Measurements from ENCODE around the gene MYO5C.

The MYO5C gene

DNA sequence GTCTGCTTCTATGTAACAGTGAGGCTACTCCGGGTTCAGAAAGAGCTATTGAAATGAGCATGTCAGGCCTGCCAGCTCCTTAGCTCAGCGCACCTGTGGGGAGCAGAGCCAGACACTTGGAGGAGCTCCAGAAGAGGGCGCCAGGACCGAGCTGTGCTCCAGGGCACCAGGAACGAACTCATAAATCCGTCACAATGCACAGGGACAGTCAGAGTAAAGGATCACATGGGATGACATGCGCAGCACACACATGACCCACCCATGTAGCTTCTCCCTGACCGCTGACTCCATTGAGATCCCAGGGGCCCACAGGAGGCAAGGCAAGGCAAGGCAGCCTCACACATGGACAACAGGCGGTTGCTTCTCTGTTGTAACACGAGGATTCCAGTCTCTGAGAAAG, 78.4 kb downstream of the MYO5C start:
- DNase-seq (ENCODE audit: low read depth in 2 of 2): no peak

DNA sequence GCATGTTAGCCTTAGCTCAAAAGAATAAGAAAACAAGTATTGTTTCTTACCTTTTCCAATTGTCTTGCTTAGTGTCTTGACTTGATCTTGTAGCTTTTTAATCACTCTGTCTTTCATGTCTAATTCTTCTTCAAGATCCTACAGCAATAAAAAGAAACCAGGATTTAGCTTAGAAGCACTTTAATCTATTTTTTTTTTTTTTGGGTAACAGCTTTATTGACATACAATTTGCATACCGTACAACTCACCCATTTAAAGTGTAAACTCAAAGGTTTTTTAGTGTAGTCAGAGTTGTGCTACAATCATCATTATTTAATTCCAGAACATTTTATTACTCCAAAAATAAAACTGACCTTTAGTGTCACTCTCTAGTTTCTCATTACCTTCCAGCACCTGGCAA, 81.1 kb downstream of the MYO5C start:
- no peak for DNase-seq (ENCODE audit: low read depth in 2 of 2)

DNA sequence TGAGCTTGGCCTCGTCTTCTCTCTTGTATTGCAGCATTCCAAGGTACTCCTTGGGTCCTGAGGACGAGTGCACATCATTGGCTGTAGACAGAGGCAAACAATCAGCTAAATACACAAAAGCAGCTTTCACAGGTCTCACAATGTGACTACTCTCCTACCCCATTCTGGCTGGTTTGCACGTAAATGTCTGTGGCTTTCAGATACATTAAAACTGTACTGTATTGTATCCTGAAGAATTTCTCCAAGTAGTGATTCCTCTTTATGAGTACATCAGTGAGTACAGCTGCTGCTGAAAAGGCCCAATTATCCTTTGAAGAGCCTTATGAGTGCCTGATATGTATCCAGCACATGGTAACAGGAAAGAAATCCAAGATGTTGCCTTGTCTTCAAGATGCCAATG, 82.4 kb downstream of the MYO5C start:
- no peak for DNase-seq (ENCODE audit: low read depth in 2 of 2)

- DNase-seq (ENCODE audit: low read depth in 2 of 2): peak; percentile 34 to 39
Measured at GRCh38 chr15:52208306-52208946, 87.2 kb downstream of the MYO5C start.

GRCh38 chr15:52207191-52207590, 88.4 kb downstream of the MYO5C start:
- no peak for DNase-seq (ENCODE audit: low read depth in 2 of 2)

DNA sequence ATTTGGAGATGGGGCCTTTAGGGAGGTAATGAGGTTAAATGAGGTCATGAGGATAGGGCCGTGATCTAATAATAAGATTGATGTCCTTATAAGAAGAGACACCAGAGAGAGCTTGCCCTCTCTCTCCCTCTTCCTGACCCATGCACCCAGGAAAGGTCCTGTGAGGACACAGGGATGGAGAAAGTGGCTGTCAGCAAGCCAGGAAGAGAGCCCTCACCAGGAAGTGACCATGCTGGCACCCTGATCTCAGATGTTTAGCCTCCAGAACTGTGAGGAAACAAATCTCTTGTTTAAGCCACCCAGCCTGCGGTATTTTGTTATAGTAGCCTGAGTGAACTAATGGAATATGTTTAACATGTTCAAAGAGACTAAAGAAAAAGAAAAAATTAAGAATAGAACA, 89.2 kb downstream of the MYO5C start:
- no peak for DNase-seq (ENCODE audit: low read depth in 2 of 2)

DNA sequence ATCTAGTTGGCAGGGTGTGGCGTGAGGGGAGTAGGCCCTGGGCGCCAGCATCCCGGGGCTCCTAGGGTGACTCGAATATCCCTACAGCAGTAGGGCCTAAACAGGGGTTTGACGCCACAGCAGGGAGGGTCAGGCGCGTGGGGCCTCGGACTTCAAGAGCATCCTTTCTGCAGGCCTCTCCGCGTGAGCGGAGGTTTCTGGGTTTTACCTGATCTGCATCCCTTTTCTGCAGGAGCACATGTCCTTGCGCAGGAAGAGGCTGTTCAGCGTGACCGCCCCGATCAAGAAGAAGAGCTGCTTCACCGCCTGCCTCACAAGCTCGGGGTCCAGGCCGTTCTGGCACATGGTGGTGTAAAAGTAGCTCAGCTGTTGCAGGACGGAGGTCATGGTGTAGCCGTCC, 90.9 kb downstream of the MYO5C start:
- DNase-seq (ENCODE audit: low read depth in 2 of 2): no peak

GRCh38 chr15:52200831-52201365, 94.7 kb downstream of the MYO5C start:
- no peak for DNase-seq (ENCODE audit: low read depth in 2 of 2)

DNA sequence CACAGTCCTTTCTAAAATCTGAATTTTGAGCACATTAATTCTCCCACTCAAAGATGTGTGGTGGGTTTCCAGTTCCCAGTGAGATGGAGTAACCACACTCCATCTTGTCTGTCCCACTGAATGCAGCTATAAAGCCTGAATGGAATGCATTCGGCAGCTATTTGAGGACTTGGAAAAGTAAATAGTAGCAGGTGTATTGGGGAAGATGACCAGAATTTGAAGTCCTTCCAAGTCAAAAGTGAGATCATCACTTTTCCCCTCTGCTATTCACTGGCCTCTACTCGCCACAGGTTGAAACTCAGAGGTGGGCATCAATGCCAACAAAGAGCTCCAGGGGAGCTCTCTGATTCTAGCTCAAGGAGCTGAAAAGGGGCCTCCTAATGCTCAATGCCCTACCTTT, 96.3 kb downstream of the MYO5C start:
- DNase-seq (ENCODE audit: low read depth in 2 of 2): no peak

GRCh38 chr15:52196891-52197290, 98.7 kb downstream of the MYO5C start:
- DNase-seq (ENCODE audit: low read depth in 2 of 2): no peak

GRCh38 chr15:52193791-52194190, 101.8 kb downstream of the MYO5C start:
- DNase-seq (ENCODE audit: low read depth in 2 of 2): no peak

DNA sequence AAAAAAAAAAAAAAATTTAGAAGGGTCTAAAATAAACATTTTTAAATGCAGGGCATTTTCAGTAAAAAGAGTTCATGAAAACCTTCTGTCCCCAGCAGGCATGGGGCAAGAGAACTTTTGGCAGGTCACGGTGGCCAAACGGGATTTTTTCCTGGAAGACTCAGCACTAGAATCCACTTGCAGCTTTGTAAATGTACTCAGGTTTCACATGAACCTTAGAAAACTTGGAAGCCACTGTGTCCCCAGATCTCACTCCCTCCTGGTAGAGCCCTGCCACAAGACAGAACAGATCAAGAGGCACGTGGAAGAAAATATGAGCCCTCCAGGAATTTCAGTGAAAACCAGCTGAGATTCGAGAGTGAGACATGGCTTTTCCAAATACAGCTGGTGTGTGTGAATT, 102.3 kb downstream of the MYO5C start:
- no peak for DNase-seq (ENCODE audit: low read depth in 2 of 2)

DNA sequence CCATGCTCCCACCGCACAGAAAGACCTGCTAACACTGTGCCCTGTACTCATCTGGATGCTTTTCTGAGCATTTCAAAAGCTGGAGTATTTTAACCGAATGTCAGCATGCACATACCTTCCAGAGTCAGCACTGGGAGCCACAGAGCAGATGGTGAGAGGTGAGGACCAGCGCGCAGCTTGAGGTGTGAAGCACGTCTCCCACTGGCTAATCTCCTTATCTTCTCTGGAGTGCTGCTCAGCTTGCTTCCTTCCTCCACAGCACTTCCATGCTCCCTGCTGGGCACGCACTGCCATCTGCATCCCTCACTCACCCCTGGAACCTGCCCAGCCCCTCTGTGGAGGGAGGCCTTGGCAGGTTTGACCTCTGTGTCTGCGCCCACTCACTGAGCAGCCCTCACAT, 104.4 kb downstream of the MYO5C start, which contains the start of gene GNB5:
GNB5 (minus strand) TSS at position 186 of the 400 bp plus-strand sequence. CDS start 6,716 bp downstream, outside the sequence.
- DNase-seq (ENCODE audit: low read depth in 2 of 2): no peak

- DNase-seq (ENCODE audit: low read depth in 2 of 2): no peak
Measured at GRCh38 chr15:52186651-52187486, 108.7 kb downstream of the MYO5C start.

GRCh38 chr15:52185151-52185561, 110.4 kb downstream of the MYO5C start:
- no peak for DNase-seq (ENCODE audit: low read depth in 2 of 2)

DNA sequence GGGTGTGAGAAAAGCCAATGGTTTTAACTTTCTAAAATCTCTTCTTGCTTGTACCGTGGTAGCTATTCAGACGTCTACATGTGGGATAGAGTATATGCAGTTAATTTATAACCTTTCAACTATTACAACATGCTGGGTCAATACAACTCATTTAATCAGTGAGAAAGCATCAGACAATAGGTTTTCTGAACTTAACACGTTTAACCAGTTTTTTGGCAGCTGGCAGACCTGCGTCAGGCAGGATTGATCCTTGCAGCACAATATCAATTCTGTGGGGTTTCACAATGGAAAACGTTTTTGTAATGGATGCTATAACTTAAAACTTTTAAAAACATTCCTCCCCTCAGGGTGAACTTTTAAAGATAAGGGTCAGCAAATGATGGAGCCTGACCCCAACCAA, 110.9 kb downstream of the MYO5C start:
- DNase-seq (ENCODE audit: low read depth in 2 of 2): no peak

DNA sequence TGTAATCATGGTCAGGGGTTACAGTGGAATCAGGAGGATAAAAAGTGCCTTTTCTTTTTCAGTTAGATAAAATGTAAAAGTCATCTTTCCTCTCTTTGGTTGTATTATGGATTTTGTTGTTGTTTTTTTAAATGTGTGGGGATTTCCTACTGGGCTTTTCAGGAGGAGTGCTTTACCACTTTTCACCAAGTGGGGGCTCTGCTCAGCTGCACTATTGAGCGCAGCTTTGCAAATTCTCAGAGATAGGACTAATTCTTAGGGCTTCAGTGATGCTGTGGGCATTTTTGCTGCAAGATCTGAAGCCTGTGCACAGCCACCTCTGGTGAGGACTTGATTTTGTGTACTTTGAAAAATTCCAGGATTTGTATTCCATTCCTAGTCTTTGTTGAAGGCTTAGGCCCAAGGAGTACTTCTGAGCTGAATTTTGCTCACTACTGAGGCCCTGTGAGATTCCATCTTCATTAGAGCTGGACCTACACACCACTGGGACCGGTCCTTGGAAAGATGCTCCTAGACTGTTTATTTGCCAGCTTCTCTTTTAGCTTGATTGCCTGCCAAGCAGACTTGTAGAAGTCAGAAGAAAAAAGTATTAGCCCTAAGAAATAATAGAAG, 111.9 kb downstream of the MYO5C start:
- DNase-seq (ENCODE audit: low read depth in 2 of 2): no peak

GRCh38 chr15:52181938-52182780, 113.4 kb downstream of the MYO5C start:
- no peak for DNase-seq (ENCODE audit: low read depth in 2 of 2)

- DNase-seq (ENCODE audit: low read depth in 2 of 2): no peak
Measured at GRCh38 chr15:52180851-52181450, 114.7 kb downstream of the MYO5C start.

DNA sequence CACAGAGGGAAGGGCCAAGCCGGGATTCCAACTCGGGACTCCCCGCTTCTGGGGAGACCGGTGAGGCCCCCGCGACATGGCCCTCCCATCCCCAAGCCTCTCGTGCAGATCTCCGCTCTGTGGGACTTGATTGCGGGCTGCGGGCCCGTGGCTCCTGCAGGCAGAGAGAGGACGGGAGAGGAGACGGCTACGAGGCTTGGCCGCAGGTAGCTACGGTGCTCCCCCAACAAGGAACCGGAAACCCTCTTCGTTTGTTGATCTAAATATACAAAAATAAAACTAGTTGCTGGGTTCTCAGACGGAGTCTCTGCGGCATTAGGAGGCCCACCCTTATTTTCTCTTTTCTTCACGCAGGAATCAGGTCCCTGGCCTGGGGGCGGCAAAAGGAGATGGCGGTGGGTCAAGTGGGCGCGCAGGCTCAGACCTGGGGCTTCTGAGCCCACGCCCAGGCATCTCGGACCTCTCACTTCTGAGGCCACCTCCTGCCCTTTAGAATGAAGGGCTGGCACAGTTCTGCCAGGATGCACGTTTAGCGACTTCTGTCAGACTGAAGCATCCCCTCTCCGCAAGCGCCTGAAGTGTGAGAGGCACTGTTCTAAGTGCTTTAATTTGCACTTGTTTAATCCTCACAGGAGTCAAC, 115.3 kb downstream of the MYO5C start:
- no peak for DNase-seq (ENCODE audit: low read depth in 2 of 2)

All from fibroblast of skin of left quadriceps (primary cell).